Stimulated activated CD4-positive, alpha-beta T cell treated with anti-CD3 and anti-CD28 coated beads, TNF-alpha, amount 100 ng/mL, for 48 hours (primary cell): Measurements from ENCODE around the gene SPAG16.

ENCODE experiments used
- DNase-seq, 3 donors: peaks; one replicate each; pipeline ENCODE4 v3.0.0-alpha.2; 2020; ENCODE audit warnings: low read depth in 3 of 3

SPAG16 gene

DNA sequence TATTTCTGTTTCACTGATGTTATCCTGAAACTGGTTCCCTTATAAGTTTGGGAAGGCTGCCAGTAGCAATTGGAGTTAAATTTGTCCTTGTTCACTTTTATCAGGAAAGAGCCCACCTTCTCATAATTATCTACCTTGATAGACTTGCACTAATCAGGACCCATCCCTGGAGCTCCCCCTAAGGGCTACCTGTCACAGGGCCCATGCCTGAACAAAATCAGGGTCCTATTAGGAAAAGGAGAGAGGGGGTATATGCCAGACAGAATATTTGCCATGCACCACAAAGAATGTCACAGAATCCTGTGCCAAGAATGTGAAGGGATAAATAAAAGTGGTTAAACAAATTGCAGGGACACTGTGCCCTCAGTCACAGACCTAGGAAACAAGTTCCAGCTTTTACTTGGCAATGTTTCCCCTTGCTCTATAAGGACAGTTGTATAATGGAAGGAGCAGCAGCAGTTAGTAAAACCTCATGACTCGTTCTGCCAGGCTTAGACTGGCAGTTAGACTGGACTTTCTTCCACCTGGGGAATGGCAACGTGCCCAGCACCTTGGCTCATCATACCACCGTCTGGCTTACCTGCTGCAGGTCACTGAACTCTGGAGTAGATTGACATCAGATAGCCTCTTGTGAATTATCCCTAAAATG lies 1094.3 kb downstream of the SPAG16 start:
- DNase-seq, result no peak

DNA sequence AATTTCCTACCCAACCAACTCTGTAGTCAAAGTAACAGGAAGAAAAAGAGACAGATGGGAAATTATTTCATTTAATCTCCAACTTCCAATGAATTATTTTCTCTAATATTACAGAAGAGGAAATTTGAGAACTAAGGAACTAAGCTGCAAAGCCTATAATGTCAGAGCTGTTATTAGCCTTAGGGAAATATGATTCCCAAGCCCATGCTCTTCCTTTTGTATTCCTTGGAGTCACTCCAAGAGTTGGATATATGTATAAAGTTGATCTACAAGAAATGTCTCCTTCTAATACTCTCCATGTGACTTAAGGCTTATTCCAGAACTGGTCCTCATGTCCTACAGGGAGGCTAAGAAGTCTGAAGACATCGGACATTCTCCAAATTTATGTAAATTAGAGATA lies 1095.0 kb downstream of the SPAG16 start:
- DNase-seq, result no peak

DNA sequence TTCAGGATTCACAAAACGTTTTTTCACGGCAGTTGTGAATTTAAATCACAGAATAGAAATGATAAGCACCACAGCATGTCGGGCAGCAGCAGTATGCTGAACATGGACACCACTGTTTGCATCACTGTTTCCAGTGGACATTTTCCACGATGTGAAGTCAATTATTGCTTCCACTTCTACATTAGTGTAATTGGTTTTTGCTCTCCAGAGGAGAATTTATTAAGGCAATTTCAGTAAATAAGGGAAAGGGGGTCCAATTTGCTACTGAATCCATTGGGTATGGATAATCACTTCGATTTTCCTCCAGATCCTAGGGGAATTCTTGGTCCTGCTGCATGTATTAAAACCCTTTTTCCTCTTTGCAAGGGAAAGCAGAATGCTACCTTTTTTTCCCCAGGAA lies 1096.4 kb downstream of the SPAG16 start:
- no peak for DNase-seq

DNA sequence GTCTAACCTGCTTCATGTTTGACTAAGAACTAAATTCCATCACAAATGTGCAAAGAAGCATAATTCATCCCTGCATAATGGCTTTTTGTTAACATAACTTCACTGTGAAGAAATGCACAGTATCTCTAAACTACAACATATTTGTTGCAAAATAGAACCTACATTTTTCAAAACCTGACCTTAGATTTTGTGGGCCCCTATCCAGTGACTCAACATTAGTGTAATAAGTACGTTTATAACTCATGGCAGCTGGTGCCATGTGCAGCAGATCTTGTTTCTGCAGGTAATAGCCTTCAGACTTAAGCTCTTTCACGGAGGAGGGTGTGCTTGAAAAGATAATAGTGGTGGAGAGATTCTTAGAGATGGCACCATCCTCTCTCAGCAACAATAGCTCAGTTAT lies 1098.0 kb downstream of the SPAG16 start:
- no peak for DNase-seq

DNA sequence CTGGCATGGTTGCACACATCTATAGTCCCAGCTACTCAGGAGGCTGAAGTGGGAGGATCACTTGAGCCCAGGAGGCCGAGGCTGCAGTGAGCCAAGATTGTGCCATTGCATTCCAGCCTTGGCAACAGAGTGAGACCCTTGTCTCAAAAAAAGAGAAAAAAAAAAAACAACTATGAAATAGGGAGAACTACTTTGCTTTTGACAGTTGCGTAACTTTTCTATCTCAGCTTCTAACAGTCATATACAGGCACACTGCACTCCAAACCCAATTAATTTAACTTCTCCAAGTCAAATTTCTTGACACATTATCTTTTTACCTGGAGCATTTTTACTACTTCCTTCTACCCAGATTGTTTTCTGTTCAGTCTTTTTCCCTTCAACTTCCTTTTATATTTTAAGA lies 1102.5 kb downstream of the SPAG16 start:
- DNase-seq, result no peak

DNA sequence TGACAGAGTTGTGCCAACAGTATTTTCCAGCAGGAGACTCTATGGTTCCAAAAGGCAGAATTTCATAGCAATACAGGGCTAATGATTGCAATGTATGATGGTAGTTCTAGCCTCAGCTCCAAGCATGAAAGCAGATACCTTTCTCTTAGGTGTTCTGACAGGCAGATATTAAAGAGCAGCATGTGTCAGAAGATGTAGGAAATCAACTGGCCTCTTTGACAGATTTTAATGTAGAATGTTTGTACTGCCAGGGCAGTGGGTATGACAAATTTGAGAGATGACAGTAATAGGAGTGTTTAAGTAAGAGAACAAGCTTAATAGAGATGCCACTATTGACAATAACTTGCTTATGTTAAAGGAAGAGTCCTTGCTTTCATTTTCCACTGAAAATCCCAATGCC lies 1105.1 kb downstream of the SPAG16 start:
- DNase-seq, result no peak

DNA sequence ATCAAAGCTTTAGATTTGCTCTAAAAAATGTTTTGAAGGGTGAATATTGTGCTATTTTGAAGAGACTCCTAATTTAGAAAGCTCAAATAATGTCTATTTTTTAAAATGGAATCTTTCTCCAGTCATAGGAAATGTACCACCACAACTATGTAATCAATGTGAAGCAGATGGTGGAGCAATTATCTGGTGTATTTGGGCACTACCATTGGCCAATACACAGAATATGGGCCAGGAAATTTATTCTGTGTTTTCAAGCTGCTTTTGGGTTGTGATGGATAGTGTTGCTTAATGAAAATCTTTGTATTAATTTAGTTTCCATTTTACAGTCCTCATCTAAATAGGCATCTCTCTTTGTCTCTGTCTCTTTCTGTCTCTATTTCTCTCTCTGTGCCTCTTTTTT lies 1109.5 kb downstream of the SPAG16 start:
- DNase-seq, result no peak

DNA sequence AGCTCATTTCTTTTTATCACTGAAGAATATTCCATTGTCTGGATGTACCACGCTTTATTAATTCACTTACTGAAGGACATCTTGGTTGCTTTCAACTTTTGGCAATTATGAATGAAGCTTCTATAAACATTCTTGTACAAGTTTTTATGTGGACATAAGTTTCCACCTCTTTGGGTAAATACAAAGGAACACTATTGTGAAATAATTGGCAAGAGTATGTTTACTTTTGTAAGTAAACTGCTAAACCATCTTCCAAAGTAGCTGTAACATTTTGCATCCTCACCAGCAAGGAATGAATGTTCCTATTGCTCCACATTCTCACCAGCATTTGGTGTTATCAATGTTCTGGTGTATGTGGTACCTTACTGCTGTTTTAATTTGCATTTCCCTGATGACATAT lies 1110.8 kb downstream of the SPAG16 start:
- DNase-seq, result no peak

DNA sequence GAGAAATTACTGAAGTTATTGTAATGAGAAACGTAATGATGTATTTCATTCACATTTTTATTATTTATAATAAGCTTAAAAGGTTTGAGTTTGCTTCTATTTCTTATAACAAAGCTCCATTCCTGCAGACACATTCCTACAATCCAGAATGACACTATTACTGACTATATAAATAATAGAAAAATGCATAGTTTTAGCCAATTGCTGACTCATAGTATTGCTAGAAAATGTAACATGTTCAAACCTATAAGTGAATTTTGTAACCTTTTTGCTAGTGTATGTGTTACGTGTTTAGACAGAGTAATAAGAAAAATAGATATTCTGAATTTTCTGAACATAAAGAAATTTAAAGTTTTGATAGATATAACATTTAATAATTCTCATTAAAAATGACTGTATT lies 1117.3 kb downstream of the SPAG16 start:
- DNase-seq, result no peak

DNA sequence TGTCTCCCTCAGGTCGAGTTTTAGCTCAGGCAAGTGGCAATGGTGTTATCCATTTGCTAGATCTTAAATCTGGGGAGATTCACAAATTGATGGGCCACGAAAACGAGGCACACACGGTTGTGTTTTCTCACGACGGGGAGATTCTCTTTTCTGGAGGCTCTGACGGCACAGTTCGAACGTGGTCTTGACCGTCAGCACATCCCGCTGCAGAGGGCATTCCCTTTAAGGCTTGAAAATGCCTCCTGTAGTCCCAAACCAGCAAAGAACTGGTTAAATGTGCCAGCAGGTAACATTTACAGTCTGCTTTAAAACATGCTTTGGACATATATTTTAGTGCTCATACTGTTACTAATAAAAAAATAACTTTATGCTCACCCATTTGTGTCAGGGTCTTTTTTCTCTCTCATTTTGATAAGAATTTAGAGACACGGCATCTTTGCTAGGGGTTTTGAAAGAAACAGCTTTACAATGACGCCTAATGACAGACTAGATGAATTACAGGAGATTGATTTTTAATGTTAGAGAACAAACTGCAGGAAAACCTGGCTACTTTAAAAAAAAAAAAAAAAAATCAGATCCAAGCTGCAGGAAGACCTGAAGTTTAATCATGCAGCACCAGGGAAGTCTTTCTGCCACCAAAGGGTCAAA lies 1126.0 kb downstream of the SPAG16 start:
- no peak for DNase-seq

DNA sequence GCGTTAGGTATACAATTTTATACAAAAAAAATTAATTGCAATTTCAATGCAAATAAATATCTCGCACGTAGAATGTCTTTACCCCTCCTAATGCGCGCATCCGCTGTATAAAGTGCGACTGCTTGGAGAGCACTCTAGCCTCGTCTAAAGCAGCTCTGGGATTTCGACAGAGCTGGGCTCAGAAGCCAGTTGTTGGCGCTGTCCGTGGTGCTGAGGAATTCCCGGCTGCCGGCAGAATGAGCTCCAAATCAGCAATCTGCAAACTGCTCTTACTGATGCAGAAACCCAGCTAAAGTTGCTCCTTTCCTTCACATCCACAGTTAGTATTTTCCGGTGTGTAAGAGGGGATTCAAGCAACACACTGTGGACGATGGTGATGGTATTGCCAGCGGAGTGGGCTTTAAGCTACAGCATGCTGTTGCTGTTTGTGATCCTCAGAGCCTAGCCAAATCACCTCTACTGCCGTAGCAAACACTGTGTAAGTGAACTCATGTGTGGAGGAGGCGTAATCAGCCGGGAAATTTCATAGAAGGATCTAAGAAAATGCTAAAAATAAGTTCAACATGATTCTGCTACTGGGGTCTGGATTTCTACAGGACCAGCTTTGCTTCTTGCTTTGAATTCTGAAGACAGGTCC lies 1126.8 kb downstream of the SPAG16 start, which contains the start of gene VWC2L:
Gene VWC2L, plus strand, starts transcription at position 137 of the 637 bp plus-strand sequence. CDS start 3,140 bp downstream, outside the sequence.
- peak in 1 of 3 donors; percentile 5 for DNase-seq

DNA sequence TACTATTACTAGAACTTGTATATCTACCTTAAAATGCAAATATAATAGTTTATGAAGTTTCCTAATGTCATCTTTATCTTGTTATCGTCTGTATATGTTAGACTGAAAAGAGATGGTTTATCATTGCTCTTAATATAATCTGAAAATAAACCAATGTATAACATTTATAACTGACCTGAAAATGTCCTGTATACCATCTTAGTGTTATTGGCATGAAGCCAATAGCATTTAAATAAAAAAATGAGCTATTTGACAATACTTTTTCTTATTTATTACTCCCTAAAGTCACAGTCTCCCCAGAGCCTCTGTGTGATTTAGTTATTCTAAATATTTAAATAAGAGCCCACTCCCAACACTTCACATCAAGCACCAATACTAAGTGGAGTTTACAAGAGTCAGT lies 1128.4 kb downstream of the SPAG16 start:
- no peak for DNase-seq

DNA sequence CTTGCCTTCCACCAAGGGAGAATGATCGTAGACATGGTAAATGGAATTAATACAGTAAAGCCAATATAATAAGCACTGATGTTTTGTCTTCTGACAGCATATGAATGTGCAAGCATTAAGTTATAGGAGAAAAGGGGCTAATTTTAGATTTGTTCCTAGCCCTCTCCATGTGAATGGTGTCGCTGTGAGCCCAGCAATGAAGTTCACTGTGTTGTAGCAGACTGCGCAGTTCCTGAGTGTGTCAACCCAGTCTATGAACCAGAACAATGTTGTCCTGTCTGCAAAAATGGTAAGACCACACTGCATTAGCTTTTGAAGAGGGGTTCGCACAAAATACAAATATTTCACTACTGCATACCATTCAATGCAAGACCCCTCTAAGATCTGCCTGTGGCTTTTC lies 1152.2 kb downstream of the SPAG16 start:
- DNase-seq, result no peak

DNA sequence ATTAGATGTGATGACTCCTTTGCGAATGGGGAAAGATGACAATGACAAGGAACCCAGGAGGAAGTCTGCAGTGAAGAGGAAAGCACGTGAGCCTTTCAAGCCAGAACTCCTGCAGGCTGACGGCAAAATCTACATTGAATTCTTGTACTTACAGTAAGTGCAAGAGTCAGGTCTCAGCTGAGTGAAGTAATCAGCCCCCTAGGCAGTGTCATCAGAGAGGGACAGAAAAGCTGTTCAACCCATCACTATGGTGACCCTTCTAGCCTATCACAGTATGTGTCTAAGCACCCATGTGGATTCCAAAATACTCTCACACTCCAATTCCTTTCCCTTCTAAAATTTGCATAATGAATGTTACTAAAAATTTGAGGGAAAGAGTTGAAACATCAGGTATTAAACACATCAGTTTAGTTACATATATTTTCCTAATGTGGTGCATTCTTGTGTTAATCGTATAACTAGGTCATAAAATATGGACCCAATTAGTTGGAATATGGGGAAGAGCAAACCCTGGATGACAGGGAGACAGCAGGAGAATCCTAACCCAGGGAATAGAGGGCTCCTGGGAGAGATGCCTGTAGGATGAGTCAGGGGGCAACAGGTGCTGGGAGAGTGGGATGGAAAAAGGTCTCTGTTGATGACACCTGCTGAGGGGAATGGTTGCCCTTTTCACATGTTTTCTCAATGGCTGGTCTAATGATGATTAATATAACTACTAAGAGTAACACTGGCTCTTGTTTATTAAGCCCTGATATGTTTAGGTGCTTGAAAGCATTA lies 1166.0 kb downstream of the SPAG16 start:
- DNase-seq, result no peak

DNA sequence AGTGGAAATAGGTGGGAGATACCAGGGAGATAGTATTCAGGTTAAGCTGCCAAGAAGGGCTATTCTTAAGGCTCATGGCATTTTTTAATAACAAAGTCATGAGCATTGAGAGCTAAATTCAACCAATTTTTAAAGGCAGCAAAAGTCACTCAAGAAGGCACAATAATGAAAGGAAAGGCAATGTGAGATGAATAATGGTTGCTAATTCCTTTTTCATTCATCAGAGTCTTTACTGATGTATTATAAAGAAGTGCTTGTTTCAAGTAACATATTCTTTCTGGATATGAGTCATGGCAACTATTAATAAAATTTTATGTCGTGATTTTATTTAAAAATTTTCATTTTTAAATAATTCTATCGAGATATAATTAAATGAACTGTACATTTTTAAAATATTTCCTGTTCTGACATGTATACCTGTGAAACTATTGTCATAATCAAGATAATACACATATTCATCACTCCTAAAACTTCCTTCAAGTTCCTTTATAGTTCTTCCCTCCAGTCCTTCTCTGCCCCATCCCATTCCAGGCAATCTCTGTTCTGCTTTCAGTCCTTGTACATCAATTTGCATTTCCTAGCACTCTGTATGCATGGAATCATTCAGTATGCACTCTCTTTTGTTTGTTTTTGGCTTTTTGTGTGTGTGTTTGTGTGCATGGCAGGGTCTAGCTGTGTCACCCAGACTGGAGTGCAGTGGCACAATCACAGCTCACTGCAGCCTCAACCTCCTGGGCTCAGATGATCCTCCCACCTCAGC lies 1167.4 kb downstream of the SPAG16 start:
- no peak for DNase-seq
